ENCODE data around the gene KRT39.
A peak's percentile ranks its signal among the peaks of the same experiment; 100 is the strongest.
"Not testable (repeated sequence)": the region's sequence is repeated elsewhere in the genome, so short reads cannot be mapped to it uniquely, and the experiment has no call there.

The KRT39 gene

DNA sequence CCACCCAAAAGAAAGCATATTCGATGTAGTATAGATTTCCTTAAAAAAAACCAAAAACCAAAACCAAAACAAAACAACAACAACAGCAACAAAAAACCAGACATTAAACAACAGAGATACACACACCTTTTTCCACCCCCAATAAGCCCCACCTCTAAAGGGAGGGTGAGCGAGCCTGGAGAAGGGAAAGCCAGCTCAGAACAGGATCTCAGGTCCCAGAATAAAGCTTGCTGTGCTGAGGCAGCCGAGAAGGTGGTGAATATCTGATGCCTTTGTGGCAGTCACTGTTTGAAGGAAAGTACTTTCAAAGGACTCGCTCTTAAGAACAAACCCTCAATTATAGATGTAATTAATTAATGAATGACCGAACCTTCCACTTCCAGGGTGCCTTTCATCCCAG is 29.8 kb downstream of the KRT39 start:
- DNase-seq: no peak

DNA sequence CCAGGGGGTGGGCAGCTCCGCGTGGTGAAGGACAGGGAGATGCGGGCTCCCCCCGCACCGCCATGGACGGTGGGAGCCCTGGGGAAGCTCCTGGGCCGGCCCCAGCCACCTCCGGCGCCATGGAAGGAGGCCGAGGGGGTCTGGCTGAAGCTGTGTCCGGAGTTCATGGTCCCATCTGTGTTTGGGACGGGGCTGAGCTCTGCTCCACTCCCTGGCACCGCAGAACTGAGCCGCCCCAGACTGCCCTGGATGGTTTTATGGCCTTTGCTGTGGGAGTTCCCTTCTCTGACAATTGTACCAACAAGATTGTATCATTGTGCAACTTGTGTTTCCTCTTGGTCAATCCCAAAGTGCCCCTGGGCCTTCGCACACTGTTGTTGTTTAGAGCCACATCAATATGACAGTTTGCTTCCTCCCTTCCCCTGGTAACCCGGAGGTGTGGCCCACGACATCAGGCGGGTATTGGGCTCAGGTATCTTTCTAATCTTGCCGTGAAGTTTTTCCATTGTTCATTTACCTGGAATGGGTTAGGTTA is 30.2 kb downstream of the KRT39 start:
- DNase-seq: no peak

- no peak for DNase-seq
Observed at GRCh38 chr17:40935624-40936023, 31.1 kb downstream of the KRT39 start.

DNA sequence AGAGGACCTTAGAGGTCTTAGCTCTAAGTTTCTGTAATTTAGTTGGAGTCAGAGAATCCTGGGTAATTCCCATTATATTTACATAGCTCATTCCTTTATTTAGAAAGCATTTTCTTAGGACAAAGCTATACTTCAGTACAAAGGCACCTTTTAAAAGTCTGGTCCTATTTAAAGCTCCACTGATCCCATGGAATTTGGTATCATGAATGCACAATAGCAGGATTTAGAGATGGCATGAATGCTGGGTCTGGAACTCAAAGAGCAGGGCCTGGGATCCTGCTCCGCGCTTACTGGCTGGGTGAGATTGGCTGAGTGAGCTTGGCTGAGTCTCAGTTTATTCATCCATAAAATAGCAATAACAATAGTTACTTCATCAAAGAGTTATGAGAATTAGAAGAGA is 34.1 kb downstream of the KRT39 start:
- no peak for DNase-seq

DNA sequence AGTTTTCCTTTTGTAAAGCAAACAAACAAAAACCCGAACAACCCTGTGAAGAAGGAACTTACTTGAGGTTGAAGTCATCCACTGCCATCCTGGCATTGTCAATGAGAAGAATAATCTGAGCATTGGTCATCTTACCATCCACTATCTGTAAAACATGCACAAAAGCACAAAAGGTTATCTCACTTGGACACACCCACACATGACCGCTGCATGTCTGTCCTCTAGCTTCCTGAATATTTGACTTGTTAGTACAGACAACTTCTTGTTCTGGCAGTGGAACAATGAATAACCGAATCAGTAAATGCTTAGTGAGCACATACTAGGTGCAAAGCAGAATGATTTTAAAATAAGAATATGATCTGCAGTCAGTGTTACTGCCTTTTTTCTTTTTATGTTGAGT is 35.4 kb downstream of the KRT39 start:
- no peak for DNase-seq

- no peak for DNase-seq
Observed at GRCh38 chr17:40926341-40926740, 40.4 kb downstream of the KRT39 start.

GRCh38 chr17:40922239-40922638 is 44.5 kb downstream of the KRT39 start:
- DNase-seq: no peak

- DNase-seq: no peak
Observed at GRCh38 chr17:40921026-40921425, 45.7 kb downstream of the KRT39 start.

DNA sequence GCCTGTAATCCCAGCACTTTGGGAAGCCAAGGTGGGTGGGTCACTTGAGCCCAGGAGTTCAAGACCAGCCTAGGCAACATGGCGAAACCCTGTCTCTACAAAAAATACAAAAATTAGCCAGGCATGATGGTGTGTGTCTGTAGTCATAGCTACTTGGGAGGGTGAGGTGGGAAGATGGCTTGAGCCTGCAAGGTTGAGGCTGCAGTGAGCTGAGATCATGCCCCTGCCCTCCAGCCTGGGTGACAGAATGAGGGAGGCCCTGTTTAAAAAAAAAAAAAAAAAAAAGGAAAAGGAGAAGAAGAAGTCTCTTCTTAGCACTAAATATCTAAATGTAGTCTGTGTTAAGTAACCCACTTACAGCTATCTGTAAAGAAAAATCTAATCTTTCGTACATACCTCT is 49.6 kb downstream of the KRT39 start:
- not testable (repeated sequence) for DNase-seq

- no peak for DNase-seq
Observed at GRCh38 chr17:40916366-40916765, 50.4 kb downstream of the KRT39 start.

DNA sequence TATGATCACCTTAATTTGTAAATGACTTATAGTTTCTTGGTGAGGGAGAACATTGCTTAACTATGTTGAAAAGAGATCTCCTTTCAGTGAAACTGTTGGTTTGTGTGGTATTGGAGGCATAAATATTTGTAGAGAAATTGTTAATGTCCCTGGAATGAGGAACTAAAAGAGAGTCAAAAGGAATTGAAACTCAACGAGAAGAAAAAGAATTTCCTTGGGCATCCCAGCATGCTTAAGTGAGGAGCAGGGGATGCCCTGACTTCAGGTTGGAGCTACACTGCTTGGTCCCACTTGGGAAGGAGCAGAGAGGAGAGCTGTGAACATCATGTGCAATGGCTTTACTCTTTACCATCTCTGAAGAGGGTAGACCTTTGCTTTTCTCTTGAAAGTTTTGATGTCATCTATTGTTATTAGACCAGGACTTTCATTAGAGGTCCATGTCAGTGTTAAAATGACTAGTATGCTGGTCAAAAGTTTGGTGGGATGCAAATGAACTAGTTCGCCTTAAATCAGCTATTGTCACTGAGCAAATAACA is 51.0 kb downstream of the KRT39 start:
- DNase-seq: no peak

- no peak for DNase-seq
Observed at GRCh38 chr17:40915199-40915661, 51.5 kb downstream of the KRT39 start.

GRCh38 chr17:40914075-40914855 is 52.5 kb downstream of the KRT39 start:
- DNase-seq: no peak

DNA sequence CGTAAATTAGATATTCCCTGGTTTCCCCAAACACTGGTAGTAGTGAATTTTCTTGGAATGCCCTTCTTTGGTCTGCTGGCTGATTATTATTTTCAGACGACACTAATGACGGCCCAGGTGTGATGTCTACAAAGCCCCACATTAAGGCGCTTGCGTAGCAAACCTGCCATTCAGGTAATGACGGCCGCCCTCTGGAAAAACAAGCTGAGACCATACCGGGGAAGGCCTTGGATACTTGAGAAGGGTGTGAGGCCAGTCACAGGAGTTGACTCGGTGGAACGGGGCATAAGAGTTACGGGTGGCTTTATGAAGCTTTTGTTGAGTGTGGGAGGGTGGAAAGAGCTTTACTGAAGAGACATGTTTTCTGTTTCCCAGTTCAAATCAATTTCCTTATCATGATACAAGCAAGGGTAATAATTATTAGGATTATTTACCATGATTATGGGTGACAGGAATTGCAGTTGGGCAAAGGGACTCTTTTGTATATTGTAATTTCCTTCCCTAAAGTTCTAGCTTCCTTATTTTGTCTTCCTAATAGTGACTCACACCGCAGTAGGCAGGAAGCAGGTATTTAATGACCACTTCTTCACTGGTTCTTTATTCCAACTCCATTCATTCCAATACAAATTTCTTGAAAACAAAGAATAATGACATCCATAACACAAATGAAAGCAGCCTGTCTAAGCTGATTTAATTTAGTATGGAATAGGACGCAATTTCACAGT is 54.1 kb downstream of the KRT39 start:
- DNase-seq: no peak

GRCh38 chr17:40910441-40910841 is 56.3 kb downstream of the KRT39 start:
- DNase-seq: no peak

DNA sequence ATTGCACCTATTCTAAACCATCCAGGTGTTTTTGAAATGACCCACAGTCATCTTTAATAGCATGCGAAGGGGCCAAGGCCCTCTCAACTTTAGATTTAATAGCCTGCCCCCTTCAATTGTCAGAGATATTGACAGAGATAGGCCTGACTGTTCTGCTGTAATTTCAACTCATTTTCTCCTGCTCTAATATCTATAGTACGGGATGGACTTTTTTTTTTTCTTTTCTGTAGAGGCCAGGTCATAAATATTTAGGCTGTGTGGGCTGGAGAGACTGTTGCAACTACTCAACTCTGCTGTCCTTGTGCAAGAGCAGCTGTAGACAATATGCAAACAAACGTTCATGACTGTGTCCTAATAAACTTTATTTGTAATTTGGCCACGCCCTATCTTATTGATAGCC is 57.0 kb downstream of the KRT39 start:
- DNase-seq: no peak

GRCh38 chr17:40909351-40909750 is 57.4 kb downstream of the KRT39 start:
- peak; percentile 62 for DNase-seq

Measured in activated gamma-delta T cell treated with Interleukin-2 at 50 U/mL for 16 hours (primary cell).